ENCODE data around the gene FBXO42. TPM values are rescaled to one million over a fixed set of nuclear protein-coding genes. Genes with fewer than 3 reads are reported as not detected.

Gene FBXO42
- total and polyA plus RNA-seq, 2 of the 13 experiments (the other 11 are each of a cell fraction or from before 2014, with no cell fraction given) = 7.6 to 17.5 TPM

DNA sequence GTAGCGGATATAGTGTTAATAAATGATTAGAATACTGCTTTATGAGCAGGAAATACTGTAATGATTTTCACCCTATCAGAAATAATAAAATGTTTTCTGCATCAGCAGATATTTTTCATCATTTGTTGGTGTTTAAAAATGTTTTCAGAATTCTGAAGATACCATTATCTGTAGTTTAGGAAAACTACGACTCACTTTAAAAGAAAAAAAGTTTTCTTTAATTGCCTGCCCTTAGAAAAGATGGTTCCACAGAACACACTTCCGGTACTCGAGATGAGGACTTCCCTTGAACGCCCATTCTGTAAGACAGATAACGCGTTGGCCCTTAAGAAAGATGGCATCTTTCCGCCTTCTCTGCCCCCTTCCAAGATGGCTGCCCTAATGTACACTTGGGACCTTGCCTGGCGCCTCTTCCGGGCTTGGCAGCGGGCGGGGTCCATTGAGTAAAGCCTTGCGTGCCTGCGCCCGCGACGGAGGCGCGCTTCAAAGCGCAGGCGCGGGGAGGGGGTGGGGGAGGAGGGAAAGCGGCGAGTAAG, 14.5 kb upstream of the FBXO42 start, which contains the start of gene SZRD1 (continued):
- TF ChIP-seq GMEB1 (CRISPR knock-in tag; IDR thresholded peaks at IDR 0.05; ENCODE audit: borderline replicate concordance) = peak; percentile 92
- TF ChIP-seq, protein P1, sequence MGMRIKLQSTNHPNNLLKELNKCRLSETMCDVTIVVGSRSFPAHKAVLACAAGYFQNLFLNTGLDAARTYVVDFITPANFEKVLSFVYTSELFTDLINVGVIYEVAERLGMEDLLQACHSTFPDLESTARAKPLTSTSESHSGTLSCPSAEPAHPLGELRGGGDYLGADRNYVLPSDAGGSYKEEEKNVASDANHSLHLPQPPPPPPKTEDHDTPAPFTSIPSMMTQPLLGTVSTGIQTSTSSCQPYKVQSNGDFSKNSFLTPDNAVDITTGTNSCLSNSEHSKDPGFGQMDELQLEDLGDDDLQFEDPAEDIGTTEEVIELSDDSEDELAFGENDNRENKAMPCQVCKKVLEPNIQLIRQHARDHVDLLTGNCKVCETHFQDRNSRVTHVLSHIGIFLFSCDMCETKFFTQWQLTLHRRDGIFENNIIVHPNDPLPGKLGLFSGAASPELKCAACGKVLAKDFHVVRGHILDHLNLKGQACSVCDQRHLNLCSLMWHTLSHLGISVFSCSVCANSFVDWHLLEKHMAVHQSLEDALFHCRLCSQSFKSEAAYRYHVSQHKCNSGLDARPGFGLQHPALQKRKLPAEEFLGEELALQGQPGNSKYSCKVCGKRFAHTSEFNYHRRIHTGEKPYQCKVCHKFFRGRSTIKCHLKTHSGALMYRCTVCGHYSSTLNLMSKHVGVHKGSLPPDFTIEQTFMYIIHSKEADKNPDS (CRISPR knock-in tag; IDR thresholded peaks at IDR 0.05) = no peak
- TF ChIP-seq TBL1XR1 (IDR thresholded peaks at IDR 0.05; ENCODE audit: borderline replicate concordance, low read length, partially characterized antibody) = no peak
- TF ChIP-seq MYNN (CRISPR knock-in tag; IDR thresholded peaks at IDR 0.05; ENCODE audit: low read depth) = no peak
- TF ChIP-seq DPF2 (CRISPR knock-in tag; IDR thresholded peaks at IDR 0.05; ENCODE audit: borderline replicate concordance, low read depth) = no peak
- TF ChIP-seq FOXP1 (IDR thresholded peaks at IDR 0.05) = no peak
- TF ChIP-seq FOXP1 (CRISPR knock-in tag; IDR thresholded peaks at IDR 0.05) = peak; percentile 24; the same call in 1 of the 2 replicates
- TF ChIP-seq, protein P2, sequence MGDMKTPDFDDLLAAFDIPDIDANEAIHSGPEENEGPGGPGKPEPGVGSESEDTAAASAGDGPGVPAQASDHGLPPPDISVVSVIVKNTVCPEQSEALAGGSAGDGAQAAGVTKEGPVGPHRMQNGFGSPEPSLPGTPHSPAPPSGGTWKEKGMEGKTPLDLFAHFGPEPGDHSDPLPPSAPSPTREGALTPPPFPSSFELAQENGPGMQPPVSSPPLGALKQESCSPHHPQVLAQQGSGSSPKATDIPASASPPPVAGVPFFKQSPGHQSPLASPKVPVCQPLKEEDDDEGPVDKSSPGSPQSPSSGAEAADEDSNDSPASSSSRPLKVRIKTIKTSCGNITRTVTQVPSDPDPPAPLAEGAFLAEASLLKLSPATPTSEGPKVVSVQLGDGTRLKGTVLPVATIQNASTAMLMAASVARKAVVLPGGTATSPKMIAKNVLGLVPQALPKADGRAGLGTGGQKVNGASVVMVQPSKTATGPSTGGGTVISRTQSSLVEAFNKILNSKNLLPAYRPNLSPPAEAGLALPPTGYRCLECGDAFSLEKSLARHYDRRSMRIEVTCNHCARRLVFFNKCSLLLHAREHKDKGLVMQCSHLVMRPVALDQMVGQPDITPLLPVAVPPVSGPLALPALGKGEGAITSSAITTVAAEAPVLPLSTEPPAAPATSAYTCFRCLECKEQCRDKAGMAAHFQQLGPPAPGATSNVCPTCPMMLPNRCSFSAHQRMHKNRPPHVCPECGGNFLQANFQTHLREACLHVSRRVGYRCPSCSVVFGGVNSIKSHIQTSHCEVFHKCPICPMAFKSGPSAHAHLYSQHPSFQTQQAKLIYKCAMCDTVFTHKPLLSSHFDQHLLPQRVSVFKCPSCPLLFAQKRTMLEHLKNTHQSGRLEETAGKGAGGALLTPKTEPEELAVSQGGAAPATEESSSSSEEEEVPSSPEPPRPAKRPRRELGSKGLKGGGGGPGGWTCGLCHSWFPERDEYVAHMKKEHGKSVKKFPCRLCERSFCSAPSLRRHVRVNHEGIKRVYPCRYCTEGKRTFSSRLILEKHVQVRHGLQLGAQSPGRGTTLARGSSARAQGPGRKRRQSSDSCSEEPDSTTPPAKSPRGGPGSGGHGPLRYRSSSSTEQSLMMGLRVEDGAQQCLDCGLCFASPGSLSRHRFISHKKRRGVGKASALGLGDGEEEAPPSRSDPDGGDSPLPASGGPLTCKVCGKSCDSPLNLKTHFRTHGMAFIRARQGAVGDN (CRISPR knock-in tag; IDR thresholded peaks at IDR 0.05) = no peak; the same call in 1 of the 2 replicates
- no peak for TF ChIP-seq ZFP41 (CRISPR knock-in tag; IDR thresholded peaks at IDR 0.05; ENCODE audit: borderline replicate concordance)
- TF ChIP-seq ATAD3A (CRISPR knock-in tag; IDR thresholded peaks at IDR 0.05) = no peak
- TF ChIP-seq, protein P3, sequence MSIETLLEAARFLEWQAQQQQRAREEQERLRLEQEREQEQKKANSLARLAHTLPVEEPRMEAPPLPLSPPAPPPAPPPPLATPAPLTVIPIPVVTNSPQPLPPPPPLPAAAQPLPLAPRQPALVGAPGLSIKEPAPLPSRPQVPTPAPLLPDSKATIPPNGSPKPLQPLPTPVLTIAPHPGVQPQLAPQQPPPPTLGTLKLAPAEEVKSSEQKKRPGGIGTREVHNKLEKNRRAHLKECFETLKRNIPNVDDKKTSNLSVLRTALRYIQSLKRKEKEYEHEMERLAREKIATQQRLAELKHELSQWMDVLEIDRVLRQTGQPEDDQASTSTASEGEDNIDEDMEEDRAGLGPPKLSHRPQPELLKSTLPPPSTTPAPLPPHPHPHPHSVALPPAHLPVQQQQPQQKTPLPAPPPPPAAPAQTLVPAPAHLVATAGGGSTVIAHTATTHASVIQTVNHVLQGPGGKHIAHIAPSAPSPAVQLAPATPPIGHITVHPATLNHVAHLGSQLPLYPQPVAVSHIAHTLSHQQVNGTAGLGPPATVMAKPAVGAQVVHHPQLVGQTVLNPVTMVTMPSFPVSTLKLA (IDR thresholded peaks at IDR 0.05) = no peak
- no peak for TF ChIP-seq MED8 (CRISPR knock-in tag; IDR thresholded peaks at IDR 0.05; ENCODE audit: insufficient replicate concordance)
- TF ChIP-seq, protein P4, sequence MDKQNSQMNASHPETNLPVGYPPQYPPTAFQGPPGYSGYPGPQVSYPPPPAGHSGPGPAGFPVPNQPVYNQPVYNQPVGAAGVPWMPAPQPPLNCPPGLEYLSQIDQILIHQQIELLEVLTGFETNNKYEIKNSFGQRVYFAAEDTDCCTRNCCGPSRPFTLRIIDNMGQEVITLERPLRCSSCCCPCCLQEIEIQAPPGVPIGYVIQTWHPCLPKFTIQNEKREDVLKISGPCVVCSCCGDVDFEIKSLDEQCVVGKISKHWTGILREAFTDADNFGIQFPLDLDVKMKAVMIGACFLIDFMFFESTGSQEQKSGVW (CRISPR knock-in tag; IDR thresholded peaks at IDR 0.05; ENCODE audit: borderline replicate concordance) = no peak
- peak; percentile 94 for TF ChIP-seq HNRNPLL (IDR thresholded peaks at IDR 0.05; ENCODE audit: low read depth, low read length, poor library complexity, severe bottlenecking)
- TF ChIP-seq, protein P5, sequence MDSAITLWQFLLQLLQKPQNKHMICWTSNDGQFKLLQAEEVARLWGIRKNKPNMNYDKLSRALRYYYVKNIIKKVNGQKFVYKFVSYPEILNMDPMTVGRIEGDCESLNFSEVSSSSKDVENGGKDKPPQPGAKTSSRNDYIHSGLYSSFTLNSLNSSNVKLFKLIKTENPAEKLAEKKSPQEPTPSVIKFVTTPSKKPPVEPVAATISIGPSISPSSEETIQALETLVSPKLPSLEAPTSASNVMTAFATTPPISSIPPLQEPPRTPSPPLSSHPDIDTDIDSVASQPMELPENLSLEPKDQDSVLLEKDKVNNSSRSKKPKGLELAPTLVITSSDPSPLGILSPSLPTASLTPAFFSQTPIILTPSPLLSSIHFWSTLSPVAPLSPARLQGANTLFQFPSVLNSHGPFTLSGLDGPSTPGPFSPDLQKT (CRISPR knock-in tag; IDR thresholded peaks at IDR 0.05; ENCODE audit: borderline replicate concordance) = no peak
- no peak for TF ChIP-seq ZC3H13 (CRISPR knock-in tag; IDR thresholded peaks at IDR 0.05)
- no peak for TF ChIP-seq FLYWCH1 (CRISPR knock-in tag; IDR thresholded peaks at IDR 0.05)
- TF ChIP-seq FOXM1 (CRISPR knock-in tag; IDR thresholded peaks at IDR 0.05) = no peak
